Endothelial cell of umbilical vein (primary cell): Measurements from ENCODE around the gene MAGEC3. TPM values are rescaled to one million over a fixed set of nuclear protein-coding genes. Genes with fewer than 3 reads are reported as not detected.

Source experiments
- BruUV-seq: library from RNA; stranded (reverse); fragments of 400-500 nt; replicated peaks from 2 replicates; lab custom pipeline; 2021; lab: Mats Ljungman, UMichigan
- CTCF ChIA-PET: fragments of 300-600, 350-600 bp; sonication (Branson Sonifier 250); formaldehyde crosslinking; loops from one replicate; lab custom pipeline; 2021; ENCODE audit warnings: antibody characterized with exemption, inconsistent platforms; lab: Charles Lee
- POLR2A ChIA-PET: fragments of 300-600, 350-600 bp; sonication (Branson Sonifier 250); formaldehyde crosslinking; loops from one replicate; lab custom pipeline; 2021; ENCODE audit warnings: antibody characterized with exemption, inconsistent platforms; lab: Charles Lee
- DNase-seq: peaks from one replicate; pipeline ENCODE4 v3.0.0-alpha.2; 2011; ENCODE audit warnings: low read depth, low spot score
- FAIRE-seq: peaks from 2 replicates; lab custom pipeline; 2011; peaks lifted over from hg19 to GRCh38; lab: Jason Lieb, UNC
- H2AFZ ChIP-seq: 2 replicates; pipeline ENCODE4 v1.6.0; 2012; ENCODE audit warnings: low read depth, low read length, control low read depth, inconsistent platforms
- H3K27ac ChIP-seq: 2 replicates; pipeline ENCODE4 v1.5.1; 2011; ENCODE audit warnings: low read depth, mild to moderate bottlenecking, control low read depth, low read length, moderate library complexity; ENCODE audit not compliant: insufficient read depth
- H3K27me3 ChIP-seq, 2 experiments: 2 replicates each; pipeline versions ENCODE4 v1.6.0 to v1.6.1; 2011; ENCODE audit warnings: low read length in 2 of 2, mixed read lengths in 1 of 2; ENCODE audit not compliant: control insufficient read depth in 2 of 2, insufficient read depth in 2 of 2
- H3K36me3 ChIP-seq, 2 experiments: 2 replicates in 1 of 2; 3 replicates in 1 of 2; pipeline ENCODE4 v1.5.1; 2011; ENCODE audit warnings: low read length in 2 of 2, mild to moderate bottlenecking in 1 of 2, moderate library complexity in 1 of 2; ENCODE audit not compliant: control insufficient read depth in 2 of 2, insufficient read depth in 2 of 2; ENCODE audit errors: extremely low read depth in 1 of 2
- H3K4me1 ChIP-seq: 3 replicates; pipeline ENCODE4 v1.5.1; 2011; ENCODE audit warnings: mild to moderate bottlenecking, low read length; ENCODE audit not compliant: control insufficient read depth, insufficient read depth; ENCODE audit errors: extremely low read depth
- H3K4me2 ChIP-seq: 2 replicates; pipeline ENCODE4 v1.6.1; 2011; ENCODE audit warnings: low read length, control low read depth, mixed read lengths; ENCODE audit not compliant: insufficient read depth
- H3K4me3 ChIP-seq, 3 experiments: fragments of 200-600 bp in 1 of 3; sonication (generic), shearing (Covaris generic) in 1 of 3; replicated peaks in 1 of 3; 2 replicates each; pipeline ENCODE4 v1.5.1; 2011 to 2016; ENCODE audit warnings: control low read depth in 3 of 3, low read length in 3 of 3, mild to moderate bottlenecking in 2 of 3, inconsistent platforms in 1 of 3, low read depth in 1 of 3, moderate library complexity in 1 of 3; ENCODE audit not compliant: insufficient read depth in 1 of 3
- H3K79me2 ChIP-seq: 2 replicates; pipeline ENCODE4 v1.6.0; 2012; ENCODE audit warnings: low read length, inconsistent platforms; ENCODE audit not compliant: control insufficient read depth, insufficient read depth
- H3K9ac ChIP-seq: replicated peaks from 2 replicates; pipeline ENCODE3; 2011; ENCODE audit warnings: low read length, control low read depth; ENCODE audit not compliant: insufficient read depth; ENCODE audit errors: extremely low read depth
- H3K9me1 ChIP-seq: replicated peaks from 3 replicates; pipeline ENCODE4 v1.6.0; 2011; ENCODE audit warnings: mild to moderate bottlenecking, low read length; ENCODE audit not compliant: control insufficient read depth, insufficient read depth; ENCODE audit errors: extremely low read depth
- H3K9me3 ChIP-seq: replicated peaks from 2 replicates; pipeline ENCODE4 v1.5.1; 2012; ENCODE audit warnings: low read length, inconsistent platforms; ENCODE audit not compliant: control insufficient read depth, insufficient read depth
- H4K20me1 ChIP-seq: replicated peaks from 2 replicates; pipeline ENCODE3; 2011; ENCODE audit warnings: mild to moderate bottlenecking, low read length; ENCODE audit not compliant: control insufficient read depth, insufficient read depth; ENCODE audit errors: extremely low read depth
- CTCF ChIP-seq, 2 donors: IDR thresholded peaks; 1 replicate in 1 of 2; 2 replicates in 1 of 2; pipeline ENCODE4 v1.5.1; 2011; ENCODE audit warnings: low read length in 2 of 2, mild to moderate bottlenecking in 2 of 2, moderate library complexity in 2 of 2, control low read depth in 1 of 2, inconsistent platforms in 1 of 2, low read depth in 1 of 2; ENCODE audit not compliant: insufficient read depth in 1 of 2; ENCODE audit errors: extremely low read depth in 1 of 2
- EZH2 ChIP-seq: IDR thresholded peaks from 2 replicates; pipeline ENCODE4 v1.6.1; 2012; ENCODE audit warnings: borderline replicate concordance, low read depth, mild to moderate bottlenecking, moderate library complexity, low read length, inconsistent platforms; ENCODE audit not compliant: severe bottlenecking
- FOS ChIP-seq: IDR thresholded peaks from 2 replicates; pipeline ENCODE4 v1.6.1; 2011; ENCODE audit warnings: mild to moderate bottlenecking, low read length, moderate library complexity, borderline replicate concordance; ENCODE audit not compliant: insufficient read depth
- GATA2 ChIP-seq: IDR thresholded peaks from 2 replicates; pipeline ENCODE4 v1.7.0; 2011; ENCODE audit warnings: low read depth, mild to moderate bottlenecking, moderate library complexity, mixed read lengths, low read length; ENCODE audit not compliant: insufficient read length, insufficient read depth
- JUN ChIP-seq: IDR thresholded peaks from 2 replicates; pipeline ENCODE4 v1.6.1; 2011; ENCODE audit warnings: borderline replicate concordance, low read depth; ENCODE audit not compliant: insufficient read length, insufficient read depth
- MAX ChIP-seq: IDR thresholded peaks from 2 replicates; pipeline ENCODE4 v1.6.1; 2011; ENCODE audit not compliant: insufficient read depth, insufficient read length
- MYC ChIP-seq: IDR thresholded peaks from one replicate; pipeline ENCODE4 v1.6.1; 2011; ENCODE audit warnings: mild to moderate bottlenecking, low read depth, low read length
- POLR2A ChIP-seq: IDR thresholded peaks from 2 replicates; pipeline ENCODE4 v1.6.1; 2012; ENCODE audit warnings: low read depth, mild to moderate bottlenecking, control low read depth, low read length
- POLR2AphosphoS5 ChIP-seq: IDR thresholded peaks from 2 replicates; pipeline ENCODE4 v1.6.1; 2012; ENCODE audit warnings: low read depth, mild to moderate bottlenecking, control low read depth, low read length, moderate library complexity; ENCODE audit not compliant: insufficient read depth
- dilution Hi-C: fragments of 300-500 bp; cut with MboI; formaldehyde crosslinking; loops from one replicate; pipeline ENCODE4 v1.15.0; 2019; ENCODE audit warnings: low sequenced_read_pairs; ENCODE audit not compliant: extremely low pct_ligation_motif_present
- intact Hi-C: fragments of 100-400 bp; cut with micrococcal nuclease; formaldehyde crosslinking; loops from one replicate; pipeline ENCODE4 v1.10.0; 2022
- polyA plus RNA-seq, 4 experiments: library from polyadenylated mRNA; depleted of rRNA in 3 of 4; stranded (reverse) in 3 of 4; unstranded in 1 of 4; fragments of >200 nt; gene quantifications; 2 replicates each; pipeline versions ENCODE4 v1.2.1 to v1.2.3, GENCODE V29; 2011 to 2012; ENCODE audit warnings: missing spikeins in 1 of 4
- total RNA-seq: library from RNA; stranded (reverse); gene quantifications from 2 replicates; pipeline ENCODE4 v1.2.3, GENCODE V29; 2021

The MAGEC3 gene
- total and polyA plus RNA-seq, 2 donors (not counting 3 experiments of a cell fraction or from before 2014, with no cell fraction given): 0.07 TPM; not detected in 1

- TF ChIP-seq GATA2 (no peak), POLR2A (no peak), JUN (no peak), MAX (no peak), EZH2 (no peak), CTCF (IDR thresholded peaks at IDR 0.05; ENCODE audit: extremely low read depth in 1 of 2, insufficient read depth in 1 of 2, low read depth in 1 of 2, low read length in 2 of 2) (no peak), FOS (no peak), MYC (no peak), POLR2AphosphoS5 (no peak)
- Histone ChIP-seq H3K27ac (no peak overlapping the region), H3K79me2 (no peaks in the 10 kb centered on the region), H3K4me3 (no peak overlapping the region), H3K36me3 (no peaks in the 10 kb centered on the region), H3K27me3 (no peaks in the 10 kb centered on the region), H3K4me2 (no peak overlapping the region), H3K9me1 (no peaks in the 10 kb centered on the region), H3K9ac (no peak overlapping the region), H3K4me1 (no peaks in the 10 kb centered on the region), H4K20me1 (no peaks in the 10 kb centered on the region), H2AFZ (no peak overlapping the region), H3K9me3 (no peaks in the 10 kb centered on the region)
- BruUV-seq: no TSS peak
- dilution Hi-C loops: no loop called here
- DNase-seq (no peak), FAIRE-seq (no peak)
- POLR2A ChIA-PET: no interaction called here
- intact Hi-C loops: no loop called here
- CTCF ChIA-PET: no interaction called here
Observed at GRCh38 chrX:141917801-141918200, 79.7 kb downstream of the MAGEC3 start.
